AML-193 (cell line): ENCODE results near the gene ATF2.

Experiments
- DNase-seq, 2 experiments: peaks; one replicate each; lab custom pipeline; 2025; lab: John Stamatoyannopoulos, UW

Gene ATF2

DNA sequence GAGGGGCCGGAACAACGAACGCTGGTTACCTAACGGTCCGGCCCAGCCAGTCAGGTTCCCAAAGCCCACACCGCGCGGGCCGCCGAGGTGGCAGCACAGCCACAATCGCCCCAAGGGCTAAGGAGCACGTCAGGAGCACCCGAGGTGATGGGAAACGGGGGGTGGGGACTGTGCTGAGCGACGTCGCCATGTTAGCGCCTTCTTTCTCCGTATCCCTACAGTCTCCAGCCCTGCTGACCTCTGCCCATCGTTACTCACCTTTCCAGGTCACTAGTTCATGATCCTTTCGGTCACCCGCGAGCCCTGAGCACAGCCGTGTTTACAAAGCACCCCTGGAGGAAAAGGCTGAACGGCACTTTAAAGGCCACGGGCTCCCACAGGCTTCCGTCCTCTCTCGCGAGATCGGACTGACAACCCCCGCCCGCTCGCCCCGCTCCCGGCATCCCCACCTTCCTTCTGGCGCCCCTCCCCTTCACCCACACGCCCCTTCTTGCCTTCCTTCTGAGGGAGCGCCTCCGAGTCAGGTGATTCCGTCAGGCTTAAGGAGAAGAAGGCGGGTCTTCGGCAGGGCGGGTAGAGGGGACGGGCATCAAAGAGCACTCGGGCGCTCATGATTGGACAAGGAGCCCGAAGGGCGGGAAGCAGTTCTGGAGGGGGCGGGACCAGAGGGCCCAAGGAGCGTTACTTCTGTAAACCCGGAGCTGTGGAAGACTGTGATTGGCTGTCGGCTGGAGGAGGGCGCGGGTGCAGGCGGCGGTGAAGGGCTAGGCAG, at the start of gene ATF2:
Gene ATF2, minus strand, starts transcription at position 412 of the 772 bp plus-strand sequence. CDS start 31,760 bp downstream, outside the sequence.
- peak; percentile 98 for DNase-seq

DNA sequence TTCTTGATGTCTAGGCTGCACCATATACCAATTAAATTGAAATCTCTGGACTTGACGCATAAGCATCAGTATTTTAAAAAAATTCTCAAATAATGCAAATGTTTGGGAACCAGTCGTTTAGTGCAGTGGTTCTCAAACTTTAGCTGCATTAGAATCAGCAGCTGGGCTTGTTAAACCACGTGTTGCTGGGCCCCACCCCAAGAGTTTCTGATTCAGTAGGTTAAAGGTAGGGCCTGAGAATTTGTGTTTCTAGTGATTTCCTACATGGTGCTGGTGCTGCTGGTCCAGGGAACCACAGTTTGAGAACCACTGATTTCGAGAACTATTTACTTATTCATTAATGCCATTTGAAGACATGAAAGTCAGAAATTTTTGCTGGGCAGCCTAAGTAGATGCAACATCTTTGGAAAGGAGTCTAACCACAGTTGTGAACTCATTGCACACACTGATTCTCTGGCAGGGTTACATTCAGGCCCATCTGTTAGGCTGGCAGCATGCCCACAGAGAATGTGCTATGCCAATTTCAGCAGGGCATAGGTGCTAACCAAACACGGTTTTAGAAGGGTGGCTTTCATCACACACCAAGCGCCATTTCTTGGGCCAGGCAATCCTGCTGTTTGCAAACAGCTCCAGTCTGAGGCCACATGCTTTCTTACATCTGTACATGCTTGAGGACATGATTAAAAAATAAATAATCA, 39.9 kb upstream of the ATF2 start:
- DNase-seq, result no peak

DNA sequence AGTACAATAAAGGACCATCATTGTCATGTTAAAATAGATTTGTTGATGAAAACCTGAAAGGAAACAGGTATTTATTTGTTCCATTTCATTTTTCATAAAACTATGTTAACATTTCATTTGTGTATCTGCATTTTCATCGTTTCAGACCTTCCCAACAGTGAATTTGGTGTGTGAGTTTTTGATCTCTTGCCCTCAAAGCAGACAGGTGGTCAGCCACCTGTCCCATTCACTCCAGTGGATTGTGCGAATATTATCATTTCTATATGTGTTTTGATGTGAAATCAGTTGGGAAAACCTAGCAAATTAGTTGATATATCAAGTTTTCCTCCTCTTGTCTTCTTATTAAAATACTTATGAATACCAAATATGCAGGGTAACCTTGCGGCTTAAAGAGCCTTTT, 38.9 kb upstream of the ATF2 start:
- DNase-seq, result no peak

- no peak for DNase-seq
Observed at GRCh38 chr2:175205523-175205922, 37.5 kb upstream of the ATF2 start.

DNA sequence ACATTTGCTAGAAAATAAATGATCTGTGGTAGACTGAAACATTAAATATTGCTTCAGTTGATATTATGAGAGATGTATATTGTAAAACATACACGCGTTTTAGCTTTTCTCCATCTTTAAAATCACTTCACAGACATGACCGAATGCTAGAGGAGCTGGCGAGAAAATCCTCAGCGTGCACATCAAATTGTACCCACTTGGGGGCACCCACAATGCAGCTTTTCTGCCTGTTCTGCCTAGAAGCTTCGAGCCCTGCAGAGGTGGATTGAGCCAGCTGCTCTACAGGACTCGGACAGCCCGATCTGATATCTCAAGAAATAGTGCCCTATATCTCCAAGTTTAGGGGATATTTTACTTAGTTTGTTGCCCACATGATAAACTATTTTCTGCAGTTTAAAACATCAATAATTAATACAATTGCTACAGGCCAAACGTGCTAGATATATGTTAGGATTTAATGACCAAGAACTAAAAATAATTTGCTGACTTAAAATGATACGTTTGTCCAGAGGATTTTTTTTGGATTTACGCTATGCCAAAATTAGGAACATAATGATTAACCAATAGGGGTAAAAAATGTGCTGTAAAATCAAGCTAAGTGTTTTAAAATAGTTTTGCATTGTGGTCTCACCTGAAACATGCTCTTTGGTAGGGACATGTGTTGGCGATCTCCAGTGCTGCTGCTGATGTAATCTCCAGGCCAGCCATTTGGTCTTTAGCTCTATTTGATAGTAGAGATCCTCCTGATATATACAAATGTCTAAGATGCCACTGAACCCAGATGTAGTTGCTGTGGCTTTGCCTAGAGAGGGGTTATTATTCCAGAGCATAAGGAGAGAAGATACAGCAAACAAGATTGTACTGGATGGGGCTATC, 35.9 kb upstream of the ATF2 start:
- peak; percentile 46 to 50 for DNase-seq

DNA sequence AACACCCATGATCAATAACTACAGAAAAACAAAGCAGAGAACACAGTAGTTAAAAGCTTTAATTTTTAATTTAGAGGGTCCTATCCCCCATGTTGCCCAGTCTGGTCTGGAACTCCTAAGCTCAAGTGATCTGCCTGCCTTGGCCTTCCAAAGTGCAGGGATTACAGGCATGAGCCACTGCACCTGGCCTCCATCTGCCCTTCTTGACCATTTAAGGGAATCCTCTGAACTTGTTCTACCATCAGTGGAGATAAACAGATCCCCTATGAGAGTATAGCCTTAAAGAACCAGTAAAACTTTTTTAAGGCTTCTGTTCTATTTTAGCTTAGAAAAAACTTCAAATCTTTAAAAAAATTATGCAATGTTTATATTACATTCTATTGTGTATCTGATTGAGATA, 27.0 kb upstream of the ATF2 start:
- no peak for DNase-seq

DNA sequence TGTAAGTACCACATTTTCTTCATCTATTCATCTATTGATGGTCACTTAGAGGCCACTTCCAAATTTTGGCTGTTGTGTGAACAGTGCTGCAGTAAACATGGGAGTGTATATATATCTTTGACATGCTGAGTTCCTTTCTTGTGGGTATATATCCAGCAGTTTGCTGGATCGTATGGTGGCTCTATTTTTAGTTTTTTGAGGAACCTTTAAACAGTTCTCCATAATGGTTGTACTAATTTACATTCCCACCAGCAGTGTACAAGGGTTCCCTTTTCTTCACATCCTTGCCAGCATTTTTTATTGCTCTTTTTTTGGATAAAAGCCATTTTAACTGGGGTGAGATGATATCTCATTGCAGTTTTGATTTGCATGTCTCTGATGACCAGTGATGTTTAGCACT, 20.8 kb upstream of the ATF2 start:
- no peak for DNase-seq

GRCh38 chr2:175187378-175187777, 19.4 kb upstream of the ATF2 start:
- peak; percentile 65 to 77 for DNase-seq

- no peak for DNase-seq
Observed at GRCh38 chr2:175183674-175184073, 15.7 kb upstream of the ATF2 start.

GRCh38 chr2:175181877-175182308, 13.9 kb upstream of the ATF2 start:
- DNase-seq, result no peak

DNA sequence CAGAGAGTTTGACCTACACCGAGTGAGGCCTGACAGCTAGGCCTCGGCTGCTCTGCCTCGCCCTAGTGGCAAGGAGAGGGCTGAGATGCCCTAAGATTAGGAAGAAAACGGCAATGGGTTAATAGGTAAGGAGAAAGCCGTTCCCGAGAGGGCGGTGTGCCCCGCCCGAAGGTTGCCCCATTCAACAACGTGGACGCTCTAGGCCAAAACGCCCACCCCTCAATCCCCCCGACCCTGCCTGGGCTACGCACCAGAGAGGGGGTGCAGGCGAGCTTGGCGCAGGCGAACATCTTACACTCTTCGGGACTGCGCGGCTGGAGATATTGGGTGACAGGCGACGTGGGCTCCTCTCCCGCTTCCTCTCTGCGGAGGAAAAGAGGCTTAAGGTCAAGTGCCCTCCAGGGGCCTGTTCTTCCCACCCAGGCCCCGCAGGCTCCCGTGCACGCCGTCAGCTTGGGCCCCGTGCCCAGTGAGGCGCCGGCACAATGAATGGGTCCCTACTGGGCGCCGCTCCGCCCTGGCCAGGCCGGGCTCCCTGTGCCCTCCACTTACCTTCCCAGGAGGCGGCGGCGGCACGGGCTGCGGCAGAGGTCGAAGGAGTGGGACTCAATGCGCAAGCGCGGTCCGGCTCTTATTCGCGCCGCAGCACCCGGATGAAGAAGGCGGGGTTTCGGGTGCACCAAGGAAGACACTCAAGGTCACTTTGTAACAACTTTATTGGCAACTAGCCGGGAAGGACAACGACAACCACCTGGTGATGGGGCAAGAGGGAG, 13.3 kb upstream of the ATF2 start, which contains the start of gene ATP5MC3:
Gene ATP5MC3, minus strand, starts transcription at position 607 of the 773 bp plus-strand sequence. Its CDS starts 317 bp downstream, at position 290.
- peak; percentile 92 to 96 for DNase-seq

DNA sequence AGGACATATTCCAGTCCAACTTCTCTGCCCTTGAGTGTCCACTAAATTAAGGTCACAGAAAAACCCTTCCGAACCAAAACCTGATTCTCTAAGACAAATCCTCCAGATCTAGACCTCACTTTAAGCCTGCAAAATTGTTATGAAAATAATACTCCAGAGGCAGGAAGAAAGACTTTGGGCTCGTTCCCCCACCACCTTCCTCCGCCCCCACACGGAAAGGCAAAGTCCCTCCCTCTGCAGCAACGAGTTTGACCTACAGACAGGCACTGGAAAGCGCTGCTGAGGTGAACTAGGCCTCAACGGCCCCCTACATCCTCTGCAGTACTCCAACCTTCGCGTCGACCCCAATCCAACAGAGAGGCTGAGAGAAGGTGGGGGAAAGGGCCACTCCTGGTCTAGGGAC, 12.7 kb upstream of the ATF2 start:
- peak; percentile 34 to 42 for DNase-seq

DNA sequence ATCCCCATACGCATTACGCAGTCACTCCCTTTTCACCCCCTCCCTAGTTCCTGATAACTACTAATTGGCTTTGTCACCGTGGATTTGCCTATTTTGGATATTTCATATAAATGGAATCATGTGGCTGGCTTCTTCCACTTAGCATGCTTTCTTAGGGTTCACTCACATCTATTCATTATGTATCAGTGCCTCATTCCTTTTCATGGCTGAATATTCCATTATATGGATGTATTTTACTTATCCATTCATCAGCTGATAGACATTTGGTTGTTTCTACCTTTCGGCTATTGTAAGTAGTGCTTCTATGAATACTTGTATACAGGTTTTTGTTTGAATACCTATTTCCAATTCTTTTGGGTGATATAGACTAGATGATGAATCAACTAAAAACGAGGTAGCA, 8.6 kb upstream of the ATF2 start:
- no peak for DNase-seq

GRCh38 chr2:175175896-175176295, 7.9 kb upstream of the ATF2 start:
- no peak for DNase-seq

GRCh38 chr2:175175320-175175719, 7.3 kb upstream of the ATF2 start:
- DNase-seq, result no peak

- DNase-seq, result no peak
Observed at GRCh38 chr2:175170659-175171304, 2.8 kb upstream of the ATF2 start.

GRCh38 chr2:175169191-175169590, 1.2 kb upstream of the ATF2 start:
- peak in 1 of 2 experiments; percentile 6 for DNase-seq

GRCh38 chr2:175168564-175168945, 552 bp upstream of the ATF2 start:
- DNase-seq, result peak in 1 of 2 experiments; percentile 50

DNA sequence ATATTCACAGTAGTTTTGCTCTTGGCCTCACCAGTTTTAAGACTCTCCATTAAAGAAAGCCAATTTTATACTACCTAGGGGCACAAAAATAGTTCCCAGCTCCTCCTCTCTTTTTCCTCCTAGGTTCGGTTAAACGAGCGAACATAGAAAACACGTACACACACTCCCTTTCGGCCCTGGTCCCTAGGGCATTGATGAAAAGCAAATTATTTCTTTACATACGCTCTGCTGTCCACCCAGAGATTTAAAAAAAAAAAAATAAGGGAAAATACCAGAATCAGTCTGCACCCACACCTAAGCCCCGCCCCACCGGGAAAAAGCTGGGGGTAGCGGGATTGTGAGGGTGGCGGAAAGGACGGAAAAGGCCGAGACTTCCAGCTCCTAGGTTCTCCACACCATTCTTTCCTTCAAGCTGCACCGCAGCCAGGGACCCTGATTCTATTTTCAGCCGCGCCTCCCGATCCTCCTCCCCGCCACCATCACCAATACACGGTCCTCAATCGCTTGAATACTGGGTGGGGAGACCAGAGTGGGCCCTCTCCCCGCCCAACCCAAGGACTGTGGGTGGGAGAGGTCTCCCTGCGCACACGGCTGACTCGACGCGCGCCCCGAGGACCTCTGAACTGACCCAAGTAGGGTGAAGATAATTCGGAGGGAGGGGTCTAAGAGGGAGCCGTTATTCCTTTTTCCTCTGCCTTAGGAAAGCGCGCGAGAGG, 769 bp downstream of the ATF2 start:
- no peak for DNase-seq

- no peak for DNase-seq
Observed at GRCh38 chr2:175166216-175166824, 1.7 kb downstream of the ATF2 start.
